Dermis blood vessel endothelial cell (primary cell): ENCODE measurements around the gene STAT6. TPM values are rescaled to one million over a fixed set of nuclear protein-coding genes. Genes with fewer than 3 reads are reported as not detected.
A peak's percentile ranks its signal among the peaks of the same experiment; 100 is the strongest.
"Not testable (repeated sequence)": the region's sequence is repeated elsewhere in the genome, so short reads cannot be mapped to it uniquely, and the experiment has no call there.

Experiments used
- DNase-seq: peaks from one replicate; pipeline ENCODE4 v3.0.0; 2010
- total RNA-seq: library from RNA; depleted of rRNA; stranded (reverse); fragments of >200 nt; gene quantifications from 2 replicates; pipeline ENCODE4 v1.2.3, GENCODE V29; 2014

Gene STAT6
- total RNA-seq, 1 donor from 2014 or later, result 40.5 TPM

- DNase-seq, result peak; percentile 89
These were observed 24.6 kb downstream of the STAT6 start for GRCh38 chr12:57086493-57087009.

- DNase-seq, result peak; percentile 25
These were observed 25.1 kb downstream of the STAT6 start for GRCh38 chr12:57085999-57086492.

GRCh38 chr12:57080855-57081254, 30.3 kb downstream of the STAT6 start:
- DNase-seq, result no peak

- no peak for DNase-seq
These were observed 31.3 kb downstream of the STAT6 start for GRCh38 chr12:57079821-57080220.

GRCh38 chr12:57078519-57079404, 32.4 kb downstream of the STAT6 start, which contains the start of gene NEMP1:
TSS of gene NEMP1 (minus strand) at chr12:57078791. CDS start at chr12:57078745, 46 bp downstream.
- DNase-seq, result peak; percentile 100

GRCh38 chr12:57073566-57074450, 37.4 kb downstream of the STAT6 start:
- not testable (repeated sequence) for DNase-seq

GRCh38 chr12:57072661-57073060, 38.5 kb downstream of the STAT6 start:
- DNase-seq, result no peak

GRCh38 chr12:57069523-57069922, 41.6 kb downstream of the STAT6 start:
- DNase-seq, result peak; percentile 91

- no peak for DNase-seq
These were observed 44.9 kb downstream of the STAT6 start for GRCh38 chr12:57066245-57066644.

GRCh38 chr12:57063991-57064685, 47.0 kb downstream of the STAT6 start:
- DNase-seq, result peak; percentile 37

GRCh38 chr12:57058454-57058853, 52.7 kb downstream of the STAT6 start:
- DNase-seq, result no peak

GRCh38 chr12:57057067-57057751, 54.0 kb downstream of the STAT6 start:
- no peak for DNase-seq

- DNase-seq, result no peak
These were observed 55.3 kb downstream of the STAT6 start for GRCh38 chr12:57055824-57056223.

- not testable (repeated sequence) for DNase-seq
These were observed 57.3 kb downstream of the STAT6 start for GRCh38 chr12:57053901-57054300.

- not testable (repeated sequence) for DNase-seq
These were observed 58.0 kb downstream of the STAT6 start for GRCh38 chr12:57053146-57053545.

- DNase-seq, result no peak
These were observed 60.2 kb downstream of the STAT6 start for GRCh38 chr12:57051011-57051410.

GRCh38 chr12:57049890-57050289, 61.3 kb downstream of the STAT6 start, which contains the start of gene MYO1A:
TSS of gene MYO1A (minus strand) at chr12:57050129. CDS start at chr12:57048323, 1,806 bp downstream.
- DNase-seq, result peak; percentile 13

GRCh38 chr12:57049119-57049446, 62.1 kb downstream of the STAT6 start:
- DNase-seq, result no peak

GRCh38 chr12:57048423-57049118, 62.6 kb downstream of the STAT6 start:
- DNase-seq, result no peak

- DNase-seq, result no peak
These were observed 63.2 kb downstream of the STAT6 start for GRCh38 chr12:57047981-57048380.
